ENCODE data around the gene CFAP45. TPM values are rescaled to one million over a fixed set of nuclear protein-coding genes. Genes with fewer than 3 reads are reported as not detected.

CFAP45 gene
- total and polyA plus RNA-seq, 9 of the 15 experiments (the other 6 are each of a cell fraction or from before 2014, with no cell fraction given), result 0.65 to 2.4 (median 1.5) TPM

- no peak for TF ChIP-seq EWSR1 (IDR thresholded peaks at IDR 0.05; ENCODE audit: borderline replicate concordance, low read depth, partially characterized antibody)
- peak; percentile 70 for TF ChIP-seq NCOR1 (IDR thresholded peaks at IDR 0.05)
- no peak for TF ChIP-seq ZNF436 (CRISPR knock-in tag; IDR thresholded peaks at IDR 0.05)
- no peak for TF ChIP-seq ZNF75A (CRISPR knock-in tag; IDR thresholded peaks at IDR 0.05)
- TF ChIP-seq ZNF395 (CRISPR knock-in tag; IDR thresholded peaks at IDR 0.05), result 0 out of 2 replicates have a peak, but pooled peaks have one; percentile 41
- TF ChIP-seq, protein P1, sequence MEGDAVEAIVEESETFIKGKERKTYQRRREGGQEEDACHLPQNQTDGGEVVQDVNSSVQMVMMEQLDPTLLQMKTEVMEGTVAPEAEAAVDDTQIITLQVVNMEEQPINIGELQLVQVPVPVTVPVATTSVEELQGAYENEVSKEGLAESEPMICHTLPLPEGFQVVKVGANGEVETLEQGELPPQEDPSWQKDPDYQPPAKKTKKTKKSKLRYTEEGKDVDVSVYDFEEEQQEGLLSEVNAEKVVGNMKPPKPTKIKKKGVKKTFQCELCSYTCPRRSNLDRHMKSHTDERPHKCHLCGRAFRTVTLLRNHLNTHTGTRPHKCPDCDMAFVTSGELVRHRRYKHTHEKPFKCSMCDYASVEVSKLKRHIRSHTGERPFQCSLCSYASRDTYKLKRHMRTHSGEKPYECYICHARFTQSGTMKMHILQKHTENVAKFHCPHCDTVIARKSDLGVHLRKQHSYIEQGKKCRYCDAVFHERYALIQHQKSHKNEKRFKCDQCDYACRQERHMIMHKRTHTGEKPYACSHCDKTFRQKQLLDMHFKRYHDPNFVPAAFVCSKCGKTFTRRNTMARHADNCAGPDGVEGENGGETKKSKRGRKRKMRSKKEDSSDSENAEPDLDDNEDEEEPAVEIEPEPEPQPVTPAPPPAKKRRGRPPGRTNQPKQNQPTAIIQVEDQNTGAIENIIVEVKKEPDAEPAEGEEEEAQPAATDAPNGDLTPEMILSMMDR (IDR thresholded peaks at IDR 0.05 in 2 of 3, conservative IDR thresholded peaks at IDR 0.05 in 1 of 3; ENCODE audit: insufficient read depth in 2 of 3, low read depth in 1 of 3, low read length in 3 of 3), result no peak
- TF ChIP-seq ZNF780A (CRISPR knock-in tag; IDR thresholded peaks at IDR 0.05), result no peak
- TF ChIP-seq MXI1 (IDR thresholded peaks at IDR 0.05; ENCODE audit: low read depth, low read length), result peak; percentile 64
- no peak for TF ChIP-seq CC2D1A (IDR thresholded peaks at IDR 0.05)
- no peak for TF ChIP-seq SNRNP70 (optimal IDR thresholded peaks at IDR 0.05; ENCODE audit: low read depth, low read length)
- TF ChIP-seq, protein P2, sequence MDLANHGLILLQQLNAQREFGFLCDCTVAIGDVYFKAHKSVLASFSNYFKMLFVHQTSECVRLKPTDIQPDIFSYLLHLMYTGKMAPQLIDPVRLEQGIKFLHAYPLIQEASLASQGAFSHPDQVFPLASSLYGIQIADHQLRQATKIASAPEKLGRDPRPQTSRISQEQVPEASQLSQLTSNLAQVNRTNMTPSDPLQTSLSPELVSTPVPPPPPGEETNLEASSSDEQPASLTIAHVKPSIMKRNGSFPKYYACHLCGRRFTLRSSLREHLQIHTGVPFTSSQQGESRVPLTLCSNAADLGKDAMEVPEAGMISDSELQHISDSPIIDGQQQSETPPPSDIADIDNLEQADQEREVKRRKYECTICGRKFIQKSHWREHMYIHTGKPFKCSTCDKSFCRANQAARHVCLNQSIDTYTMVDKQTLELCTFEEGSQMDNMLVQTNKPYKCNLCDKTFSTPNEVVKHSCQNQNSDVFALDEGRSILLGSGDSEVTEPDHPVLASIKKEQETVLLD (IDR thresholded peaks at IDR 0.05), result no peak
- TF ChIP-seq, protein P3, sequence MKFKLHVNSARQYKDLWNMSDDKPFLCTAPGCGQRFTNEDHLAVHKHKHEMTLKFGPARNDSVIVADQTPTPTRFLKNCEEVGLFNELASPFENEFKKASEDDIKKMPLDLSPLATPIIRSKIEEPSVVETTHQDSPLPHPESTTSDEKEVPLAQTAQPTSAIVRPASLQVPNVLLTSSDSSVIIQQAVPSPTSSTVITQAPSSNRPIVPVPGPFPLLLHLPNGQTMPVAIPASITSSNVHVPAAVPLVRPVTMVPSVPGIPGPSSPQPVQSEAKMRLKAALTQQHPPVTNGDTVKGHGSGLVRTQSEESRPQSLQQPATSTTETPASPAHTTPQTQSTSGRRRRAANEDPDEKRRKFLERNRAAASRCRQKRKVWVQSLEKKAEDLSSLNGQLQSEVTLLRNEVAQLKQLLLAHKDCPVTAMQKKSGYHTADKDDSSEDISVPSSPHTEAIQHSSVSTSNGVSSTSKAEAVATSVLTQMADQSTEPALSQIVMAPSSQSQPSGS (CRISPR knock-in tag; IDR thresholded peaks at IDR 0.05), result no peak
- TF ChIP-seq FOXP4 (CRISPR knock-in tag; IDR thresholded peaks at IDR 0.05; ENCODE audit: borderline replicate concordance), result peak; percentile 90
- 0 out of 2 replicates have a peak, but pooled peaks have one; percentile 16 for TF ChIP-seq PHF21A (IDR thresholded peaks at IDR 0.05; ENCODE audit: borderline replicate concordance, low read depth)
- TF ChIP-seq MCM3 (IDR thresholded peaks at IDR 0.05), result no peak
- no peak for TF ChIP-seq ID3 (CRISPR knock-in tag; IDR thresholded peaks at IDR 0.05)
- TF ChIP-seq ID3 (tag; IDR thresholded peaks at IDR 0.05), result no peak
- TF ChIP-seq CHCHD3 (CRISPR knock-in tag; IDR thresholded peaks at IDR 0.05), result no peak
Observed at GRCh38 chr1:159923203-159924024, 23.4 kb upstream of the CFAP45 start (continued).

Measured in K562 (cell line).